Measurements from ENCODE around the gene INTS1. TPM values are rescaled to one million over a fixed set of nuclear protein-coding genes. Genes with fewer than 3 reads are reported as not detected.

INTS1 gene
- polyA plus RNA-seq, 4 donors, result 52.7 to 102 (median 84.0) TPM

DNA sequence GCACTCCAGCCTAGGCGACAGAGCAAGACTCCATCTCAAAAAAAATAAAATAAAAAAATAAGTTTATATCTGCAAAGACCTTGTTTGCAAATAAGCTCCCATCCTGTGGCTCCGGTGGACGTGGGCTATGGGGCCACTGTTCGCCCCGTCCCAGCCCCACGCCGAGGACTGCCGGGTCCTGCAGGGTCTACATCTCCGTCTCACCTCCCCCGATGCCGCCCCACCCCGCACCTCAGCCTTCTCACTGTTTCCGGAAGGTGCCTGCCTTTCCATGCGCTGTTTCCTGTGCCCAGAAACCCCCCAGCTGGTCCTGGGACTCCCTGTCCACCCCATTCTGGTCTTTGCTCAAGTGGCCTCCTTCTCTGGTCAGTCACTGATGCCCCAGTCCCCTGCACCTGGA lies 5.0 kb upstream of the INTS1 start:
- no peak for DNase-seq (ENCODE audit: low read depth in 4 of 4, low spot score in 2 of 4)

DNA sequence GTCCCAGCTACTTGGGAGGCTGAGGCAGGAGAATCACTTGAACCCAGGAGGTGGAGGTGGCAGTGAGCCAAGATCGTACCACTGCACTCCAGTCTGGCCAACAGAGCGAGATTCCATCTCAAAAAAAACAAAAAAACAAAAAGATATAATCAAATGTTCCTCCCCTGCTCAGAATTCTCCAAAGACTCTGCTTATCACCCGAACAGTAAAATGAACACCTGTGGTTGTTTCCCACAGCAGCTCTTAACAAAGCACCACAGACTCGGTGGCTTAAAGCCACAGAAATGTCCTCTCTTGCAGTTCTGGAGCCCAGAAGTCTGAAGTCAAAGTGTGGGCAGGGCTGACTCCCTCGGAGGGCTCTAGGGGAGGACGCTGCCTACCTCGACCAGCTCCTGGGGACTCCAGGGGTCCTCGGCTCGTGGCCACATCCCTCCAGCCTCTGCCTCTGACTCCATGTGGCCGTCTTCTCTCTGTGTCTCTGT lies 4.1 kb upstream of the INTS1 start:
- DNase-seq (ENCODE audit: low read depth in 4 of 4, low spot score in 2 of 4), result no peak

DNA sequence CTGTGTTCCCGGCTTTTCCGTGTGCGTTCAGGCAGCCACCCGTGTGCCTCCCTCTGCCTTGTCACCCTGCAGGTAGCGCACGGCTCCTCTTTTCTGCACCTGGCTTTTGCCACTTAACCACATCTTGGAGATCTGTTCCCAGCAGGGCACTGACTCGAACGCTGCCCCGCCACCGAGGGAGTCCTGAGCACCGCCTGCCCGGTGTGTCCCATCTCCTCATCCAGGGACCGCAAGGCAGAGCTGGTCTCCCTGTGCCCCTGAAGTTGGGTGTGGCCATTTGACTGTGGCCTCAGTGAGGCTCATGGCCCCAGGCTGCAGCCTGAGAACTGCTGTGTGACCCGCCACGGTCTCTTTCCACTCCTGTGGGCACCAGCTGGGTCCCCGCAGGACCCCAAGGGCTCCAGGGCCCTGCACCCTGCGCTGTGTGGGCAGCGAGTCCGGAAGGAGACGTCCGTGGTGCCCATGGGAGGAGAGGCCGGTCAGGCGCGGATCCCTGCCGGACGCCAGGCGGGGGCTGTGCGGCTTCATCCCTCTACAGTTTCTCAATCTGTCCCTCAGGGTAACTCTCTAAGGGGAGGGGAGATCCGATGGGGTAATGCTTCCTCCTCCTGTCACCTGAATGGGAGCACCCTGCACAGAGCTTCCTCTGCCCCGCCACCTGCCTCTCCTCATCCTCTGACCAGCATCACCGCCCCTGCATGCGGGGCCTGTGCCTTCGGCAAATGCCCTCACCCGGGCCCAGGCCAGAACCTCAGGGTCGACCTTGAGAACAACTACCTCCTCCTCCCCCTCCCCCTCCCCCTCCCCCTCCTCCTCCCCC lies 1.8 kb upstream of the INTS1 start:
- peak in 1 of 4 donors; percentile 19 for DNase-seq (ENCODE audit: low read depth in 4 of 4, low spot score in 2 of 4)

DNA sequence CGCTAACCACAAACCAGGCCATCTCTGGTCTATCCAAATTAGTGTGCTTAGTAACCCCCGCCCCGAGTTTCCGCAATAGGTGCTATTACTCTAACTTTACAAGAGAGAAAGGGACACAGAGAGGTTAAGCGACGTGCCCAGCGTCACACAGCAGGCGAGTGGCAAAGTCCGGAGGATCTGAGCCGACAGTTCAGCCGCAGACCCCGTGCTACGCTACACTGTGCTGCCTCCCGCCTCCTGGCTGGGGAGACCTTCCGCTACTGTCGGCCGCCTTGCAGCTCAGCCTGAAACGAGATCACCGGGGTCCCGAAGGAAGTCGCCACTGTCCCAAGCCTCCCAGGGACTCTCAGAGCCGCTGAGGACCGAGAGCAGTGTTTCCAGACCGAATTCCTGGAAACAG lies 799 bp downstream of the INTS1 start:
- no peak for DNase-seq (ENCODE audit: low read depth in 4 of 4, low spot score in 2 of 4)

- no peak for DNase-seq (ENCODE audit: low read depth in 4 of 4, low spot score in 2 of 4)
Observed at GRCh38 chr7:1502845-1503244, 1.3 kb downstream of the INTS1 start.

DNA sequence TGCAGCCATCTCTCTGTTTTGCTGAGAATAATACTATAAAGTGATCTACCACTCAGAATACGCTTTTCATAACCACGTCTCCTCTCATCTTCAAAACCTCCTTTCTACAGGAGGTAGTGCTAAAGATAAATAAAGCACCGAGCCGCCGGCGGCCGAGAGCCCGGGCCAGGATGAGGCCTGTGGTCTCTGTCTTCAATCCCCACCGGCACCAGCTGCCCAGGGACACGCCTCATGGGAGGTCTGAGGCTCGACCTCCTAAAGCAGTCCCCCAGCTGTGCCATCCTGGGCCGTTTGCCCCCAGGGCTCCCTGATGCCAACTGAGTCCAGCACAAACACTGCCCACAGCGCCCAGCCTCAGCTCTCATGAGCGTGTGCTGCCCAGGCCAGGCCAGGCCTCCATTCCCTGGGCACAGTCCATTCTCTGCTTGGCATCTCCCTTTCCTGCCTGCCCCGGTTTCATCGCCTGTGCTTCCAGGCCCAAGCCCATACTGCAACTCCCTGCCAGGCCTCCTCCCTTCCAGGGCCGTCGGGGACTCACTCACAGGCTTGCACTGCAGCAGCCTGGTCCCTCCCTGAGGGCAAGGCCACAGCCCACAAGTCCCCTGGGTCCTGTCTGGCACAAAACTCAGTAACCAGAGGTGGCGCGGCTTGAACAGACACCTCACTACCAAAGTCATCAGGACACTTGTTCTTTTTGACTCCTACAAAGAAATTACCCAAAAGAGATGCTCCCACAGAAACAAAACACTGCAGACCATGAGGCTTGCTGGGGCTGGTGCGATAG lies 2.5 kb downstream of the INTS1 start:
- DNase-seq (ENCODE audit: low read depth in 4 of 4, low spot score in 2 of 4), result no peak

GRCh38 chr7:1500064-1500807 lies 4.0 kb downstream of the INTS1 start:
- DNase-seq (ENCODE audit: low read depth in 4 of 4, low spot score in 2 of 4), result no peak

DNA sequence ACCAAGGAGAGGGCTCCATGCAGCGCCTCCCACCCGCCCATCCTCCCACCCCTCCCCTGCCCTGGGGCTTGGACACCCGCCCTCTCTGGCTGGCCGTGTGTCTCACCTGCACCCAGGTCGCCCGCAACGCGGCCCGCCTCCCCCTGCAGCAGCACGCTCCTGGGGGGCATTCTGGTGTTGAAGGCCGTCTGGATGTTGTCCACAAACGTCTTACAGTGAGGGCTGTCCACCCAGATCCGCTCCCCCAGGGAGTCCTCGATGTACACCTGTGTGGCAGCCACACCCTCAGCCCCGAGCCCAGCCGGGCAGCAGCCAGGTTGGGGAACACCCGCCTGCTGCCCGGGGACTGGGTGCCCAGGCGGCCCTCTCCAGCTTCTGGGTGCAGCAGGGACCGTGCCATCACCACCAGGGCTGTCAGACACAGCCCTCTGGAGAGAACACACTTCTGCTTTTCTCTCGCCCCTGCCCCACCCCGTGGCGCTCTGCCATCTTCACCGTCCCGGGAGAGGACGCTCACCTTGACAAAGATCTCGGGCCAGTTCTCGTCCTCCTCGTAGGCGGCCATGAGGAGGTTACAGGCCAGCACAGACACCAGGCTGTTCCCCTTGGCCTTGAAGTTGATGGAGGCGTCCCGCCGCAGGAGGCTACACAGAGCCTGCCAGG lies 4.7 kb downstream of the INTS1 start:
- DNase-seq (ENCODE audit: low read depth in 4 of 4, low spot score in 2 of 4), result no peak

DNA sequence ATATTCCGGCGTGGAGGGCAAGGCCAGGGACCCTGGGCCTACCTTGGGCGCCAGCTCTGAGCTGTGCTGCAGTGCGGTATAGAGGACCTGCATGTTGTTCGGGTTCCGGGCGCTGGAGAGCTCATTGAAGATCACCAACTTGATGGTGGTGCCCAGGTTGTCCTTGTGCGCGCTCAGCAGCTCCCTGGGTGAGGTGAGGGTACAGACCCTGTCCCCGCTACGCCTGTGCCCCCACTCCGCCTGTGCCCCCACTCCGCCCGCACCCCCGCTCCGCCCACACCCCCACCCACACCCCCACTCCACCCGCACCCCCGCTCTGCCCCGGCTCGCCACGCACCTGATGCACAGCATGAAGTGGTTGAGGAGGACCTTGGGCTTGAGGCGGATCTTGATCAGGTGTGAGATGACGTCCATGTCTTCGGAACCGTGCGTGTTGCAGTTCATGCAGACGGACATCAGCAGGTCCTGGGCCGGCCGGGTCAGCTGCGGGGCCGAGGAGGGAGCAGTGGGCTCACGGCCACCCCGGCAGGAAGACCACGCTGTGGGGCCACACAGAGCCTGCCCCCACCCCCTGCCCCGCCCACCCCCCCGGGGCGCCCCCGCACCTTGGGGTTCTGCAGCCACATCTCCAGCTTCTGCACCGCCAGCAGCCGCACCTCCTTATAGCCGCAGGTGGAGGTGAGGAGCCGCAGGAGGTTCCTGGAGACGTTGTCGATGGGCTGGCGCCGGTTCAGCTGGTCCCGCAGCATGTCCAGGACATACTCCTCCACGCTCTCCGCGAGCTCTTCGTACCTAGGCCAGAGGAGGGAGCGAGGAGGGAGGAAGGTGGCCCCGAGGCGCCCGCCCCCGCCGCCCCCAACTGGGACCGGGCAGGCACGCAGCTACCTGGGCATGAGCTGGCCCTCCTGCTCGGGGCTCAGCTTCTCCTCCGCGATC lies 5.6 kb downstream of the INTS1 start:
- DNase-seq (ENCODE audit: low read depth in 4 of 4, low spot score in 2 of 4), result no peak

DNA sequence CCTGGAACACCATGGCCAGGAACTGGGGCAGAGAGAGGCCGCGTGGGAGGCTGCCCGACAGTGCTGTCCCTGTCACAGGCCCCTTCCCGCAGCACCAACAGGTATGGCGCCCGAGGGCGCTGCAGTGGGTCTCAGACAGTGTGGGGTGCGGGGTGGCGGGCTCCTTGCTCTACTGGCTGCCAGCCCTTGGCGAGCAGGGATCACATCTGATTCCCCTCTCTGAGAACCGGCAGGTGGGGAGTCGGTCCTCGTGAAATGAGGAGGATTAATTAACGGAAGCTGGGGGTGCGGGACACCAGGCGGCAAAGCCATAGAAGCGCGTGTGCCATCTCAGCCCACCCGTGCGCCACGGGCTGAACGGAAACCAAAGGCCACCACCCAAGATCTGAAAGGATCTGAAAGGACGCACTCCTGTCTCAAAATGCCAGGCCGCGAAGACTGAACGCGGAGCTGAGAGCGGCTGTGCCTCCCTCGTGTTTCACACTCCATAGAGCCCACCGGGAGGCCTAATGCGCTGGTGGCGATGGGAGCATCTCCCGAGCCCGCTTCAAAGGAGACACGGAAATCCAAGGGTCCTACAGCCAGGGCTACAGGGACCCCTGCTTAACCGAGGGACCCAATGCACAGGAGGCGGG lies 6.8 kb downstream of the INTS1 start:
- DNase-seq (ENCODE audit: low read depth in 4 of 4, low spot score in 2 of 4), result no peak

GRCh38 chr7:1496531-1497292 lies 7.5 kb downstream of the INTS1 start:
- DNase-seq (ENCODE audit: low read depth in 4 of 4, low spot score in 2 of 4), result no peak

- DNase-seq (ENCODE audit: low read depth in 4 of 4, low spot score in 2 of 4), result no peak
Observed at GRCh38 chr7:1495564-1496242, 8.5 kb downstream of the INTS1 start.

DNA sequence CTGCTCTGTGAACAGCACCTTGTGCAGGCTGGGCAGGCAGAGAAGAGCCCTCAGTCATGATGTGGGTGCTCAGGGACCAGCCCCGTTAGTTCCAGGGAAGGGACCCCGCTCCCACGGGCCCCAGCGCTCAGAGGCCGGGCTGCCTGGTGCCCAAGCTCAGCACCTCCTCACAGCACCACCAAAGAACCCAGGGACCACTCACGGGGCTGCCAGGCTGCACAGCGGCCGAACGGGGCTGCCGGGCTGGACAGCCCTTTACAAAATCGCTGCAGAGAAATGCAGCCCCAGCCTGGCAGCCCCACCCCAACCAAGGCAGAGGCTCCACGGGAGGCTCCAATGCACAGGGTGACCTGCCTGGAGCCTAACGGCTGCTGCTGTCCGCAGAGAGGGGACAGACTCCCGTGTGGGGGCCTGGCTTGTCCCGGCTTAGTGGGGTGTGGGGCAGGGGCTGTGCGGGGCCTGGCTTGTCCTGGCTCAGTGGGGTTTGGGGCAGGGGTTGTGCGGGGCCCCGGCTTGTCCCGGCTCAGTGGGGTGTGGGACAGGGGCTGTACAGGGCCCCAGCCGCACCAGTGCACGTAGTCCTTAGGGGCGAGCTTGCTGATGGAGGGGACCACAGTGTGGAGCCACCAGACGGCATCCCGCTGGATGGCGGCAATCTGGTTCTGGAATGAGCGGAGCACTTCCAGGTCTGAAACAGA lies 9.2 kb downstream of the INTS1 start:
- no peak for DNase-seq (ENCODE audit: low read depth in 4 of 4, low spot score in 2 of 4)

- no peak for DNase-seq (ENCODE audit: low read depth in 4 of 4, low spot score in 2 of 4)
Observed at GRCh38 chr7:1494447-1494846, 9.7 kb downstream of the INTS1 start.

GRCh38 chr7:1493571-1493970 lies 10.6 kb downstream of the INTS1 start:
- no peak for DNase-seq (ENCODE audit: low read depth in 4 of 4, low spot score in 2 of 4)

GRCh38 chr7:1493129-1493528 lies 11.1 kb downstream of the INTS1 start:
- DNase-seq (ENCODE audit: low read depth in 4 of 4, low spot score in 2 of 4), result no peak

DNA sequence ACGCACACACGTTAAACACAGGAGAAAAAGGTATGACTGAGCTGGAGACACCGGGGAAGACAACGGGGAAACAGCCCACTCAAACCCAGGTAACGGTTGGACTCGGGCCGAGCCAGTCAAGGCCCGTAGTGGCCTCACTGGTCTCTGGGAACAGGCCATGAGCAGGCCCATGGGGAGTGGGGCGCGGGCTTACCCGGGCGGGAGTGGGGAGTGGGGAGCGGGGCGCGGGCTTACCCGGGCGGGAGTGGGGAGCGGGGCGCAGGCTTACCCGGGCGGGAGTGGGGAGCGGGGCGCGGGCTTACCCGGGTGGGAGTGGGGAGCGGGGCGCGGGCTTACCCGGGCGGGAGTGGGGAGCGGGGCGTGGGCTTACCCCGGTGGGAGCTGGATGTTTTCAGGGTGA lies 11.5 kb downstream of the INTS1 start:
- no peak for DNase-seq (ENCODE audit: low read depth in 4 of 4, low spot score in 2 of 4)

All from left renal cortex interstitium (tissue), 4 donors.